H9 (cell line): ENCODE measurements around the gene FADS3. TPM values are rescaled to one million over a fixed set of nuclear protein-coding genes. Genes with fewer than 3 reads are reported as not detected.
A peak's percentile ranks its signal among the peaks of the same experiment; 100 is the strongest.

Source experiments
- DNase-seq: peaks from one replicate; pipeline ENCODE4 v3.0.0-alpha.2; 2017
- H2AFZ ChIP-seq: one replicate; pipeline ENCODE4 v1.6.1; 2013; ENCODE audit warnings: mild to moderate bottlenecking, low read length, control low read depth, moderate library complexity
- H2AK5ac ChIP-seq: 2 replicates; pipeline ENCODE4 v1.6.1; 2013; ENCODE audit warnings: low read length, control low read depth, mixed read lengths; ENCODE audit not compliant: insufficient read length
- H2BK120ac ChIP-seq: one replicate; pipeline ENCODE4 v1.6.1; 2013; ENCODE audit warnings: low read depth, mild to moderate bottlenecking, low read length, control low read depth, inconsistent platforms; ENCODE audit not compliant: poor library complexity, severe bottlenecking
- H2BK12ac ChIP-seq: 2 replicates; pipeline ENCODE4 v1.6.1; 2013; ENCODE audit warnings: low read length, control low read depth, mixed read lengths, low read depth; ENCODE audit not compliant: insufficient read length
- H2BK15ac ChIP-seq: 2 replicates; pipeline ENCODE4 v1.6.1; 2013; ENCODE audit warnings: low read depth, low read length, control low read depth
- H2BK20ac ChIP-seq: one replicate; pipeline ENCODE4 v1.6.1; 2013; ENCODE audit warnings: low read depth, mild to moderate bottlenecking, low read length, control low read depth, inconsistent platforms; ENCODE audit not compliant: poor library complexity, severe bottlenecking
- H2BK5ac ChIP-seq: 2 replicates; pipeline ENCODE4 v1.6.1; 2013; ENCODE audit warnings: low read length, control low read depth, mixed read lengths; ENCODE audit not compliant: insufficient read length
- H3K14ac ChIP-seq: 2 replicates; pipeline ENCODE4 v1.6.1; 2013; ENCODE audit warnings: low read length, control low read depth; ENCODE audit not compliant: insufficient read depth
- H3K18ac ChIP-seq: 2 replicates; pipeline ENCODE4 v1.6.1; 2013; ENCODE audit warnings: low read depth, mild to moderate bottlenecking, mixed read lengths, low read length, control low read depth; ENCODE audit not compliant: insufficient read length
- H3K23ac ChIP-seq: 2 replicates; pipeline ENCODE4 v1.6.1; 2013; ENCODE audit warnings: low read length, control low read depth, mixed read lengths, low read depth; ENCODE audit not compliant: insufficient read length
- H3K23me2 ChIP-seq: 2 replicates; pipeline ENCODE4 v1.6.1; 2013; ENCODE audit warnings: low read depth, mild to moderate bottlenecking, mixed read lengths, low read length, control low read depth; ENCODE audit not compliant: insufficient read length, poor library complexity, severe bottlenecking
- H3K27ac ChIP-seq: 2 replicates; pipeline ENCODE4 v1.5.1; 2013; ENCODE audit warnings: low read length, control low read depth, mixed read lengths, low read depth; ENCODE audit not compliant: insufficient read length
- H3K27me3 ChIP-seq: 2 replicates; pipeline ENCODE4 v1.6.1; 2013; ENCODE audit warnings: low read length, control low read depth, inconsistent platforms; ENCODE audit not compliant: insufficient read depth
- H3K4ac ChIP-seq: 2 replicates; pipeline ENCODE4 v1.6.1; 2013; ENCODE audit warnings: low read depth, mild to moderate bottlenecking, control low read depth, inconsistent platforms, low read length, moderate library complexity
- H3K4me1 ChIP-seq: 2 replicates; pipeline ENCODE4 v1.6.1; 2013; ENCODE audit warnings: low read length, control low read depth, inconsistent platforms; ENCODE audit not compliant: insufficient read depth
- H3K4me2 ChIP-seq: 2 replicates; pipeline ENCODE4 v1.6.1; 2013; ENCODE audit warnings: low read length, control low read depth, mixed read lengths; ENCODE audit not compliant: insufficient read length, insufficient read depth
- H3K56ac ChIP-seq: 2 replicates; pipeline ENCODE4 v1.6.1; 2013; ENCODE audit warnings: low read depth, mild to moderate bottlenecking, mixed read lengths, low read length, control low read depth; ENCODE audit not compliant: insufficient read length
- H3K79me1 ChIP-seq: 2 replicates; pipeline ENCODE4 v1.6.1; 2013; ENCODE audit warnings: low read depth, mild to moderate bottlenecking, moderate library complexity, low read length, control low read depth, inconsistent platforms; ENCODE audit not compliant: insufficient read depth, poor library complexity, severe bottlenecking
- H3K79me2 ChIP-seq: 2 replicates; pipeline ENCODE4 v1.6.1; 2013; ENCODE audit warnings: low read length, control low read depth, inconsistent platforms; ENCODE audit not compliant: insufficient read depth
- H3K9ac ChIP-seq: 2 replicates; pipeline ENCODE4 v1.6.1; 2013; ENCODE audit warnings: low read length, control low read depth, mixed read lengths; ENCODE audit not compliant: insufficient read length; ENCODE audit errors: extremely low read depth
- H3K9me3 ChIP-seq: one replicate; pipeline ENCODE4 v1.6.1; 2013; ENCODE audit warnings: low read depth, low read length, inconsistent platforms; ENCODE audit not compliant: control insufficient read depth
- H3T11ph ChIP-seq: one replicate; pipeline ENCODE4 v1.6.1; 2013; ENCODE audit warnings: mild to moderate bottlenecking, low read length, control low read depth, inconsistent platforms
- H4K20me1 ChIP-seq: one replicate; pipeline ENCODE4 v1.6.1; 2013; ENCODE audit not compliant: control insufficient read depth, insufficient read length, insufficient read depth
- H4K5ac ChIP-seq: 2 replicates; pipeline ENCODE4 v1.6.1; 2013; ENCODE audit warnings: low read depth, mild to moderate bottlenecking, mixed read lengths, low read length, control low read depth; ENCODE audit not compliant: insufficient read length
- H4K8ac ChIP-seq: replicated peaks from 2 replicates; pipeline ENCODE4 v1.6.1; 2013; ENCODE audit warnings: low read length, control low read depth, mixed read lengths, low read depth; ENCODE audit not compliant: insufficient read length
- H4K91ac ChIP-seq: 2 replicates; pipeline ENCODE4 v1.6.1; 2013; ENCODE audit warnings: low read depth, mild to moderate bottlenecking, moderate library complexity, mixed read lengths, low read length, control low read depth; ENCODE audit not compliant: insufficient read length
- H3K27ac Mint-ChIP-seq, 3 experiments: 2 replicates in 2 of 3; 3 replicates in 1 of 3; pipeline ENCODE4 v1.8.0; 2020 to 2021; ENCODE audit warnings: mixed read lengths in 3 of 3, mild to moderate bottlenecking in 1 of 3, moderate library complexity in 1 of 3
- H3K27me3 Mint-ChIP-seq: 2 replicates; pipeline ENCODE4 v1.8.0; 2021; ENCODE audit warnings: low read depth, mild to moderate bottlenecking, moderate library complexity, mixed read lengths
- H3K36me3 Mint-ChIP-seq, 3 experiments: 2 replicates in 2 of 3; 3 replicates in 1 of 3; pipeline ENCODE4 v1.8.0; 2020 to 2021; ENCODE audit warnings: low read depth in 3 of 3, mixed read lengths in 3 of 3; ENCODE audit not compliant: insufficient read depth in 1 of 3
- H3K4me1 Mint-ChIP-seq, 2 experiments: 2 replicates each; pipeline ENCODE4 v1.8.0; 2020; ENCODE audit warnings: mixed read lengths in 2 of 2
- H3K4me3 Mint-ChIP-seq, 2 experiments: 2 replicates in 1 of 2; 3 replicates in 1 of 2; pipeline ENCODE4 v1.8.0; 2020 to 2021; ENCODE audit warnings: mild to moderate bottlenecking in 2 of 2, mixed read lengths in 2 of 2, moderate library complexity in 1 of 2
- H3K9me3 Mint-ChIP-seq, 2 experiments: 2 replicates in 1 of 2; 3 replicates in 1 of 2; pipeline ENCODE4 v1.8.0; 2020; ENCODE audit warnings: mild to moderate bottlenecking in 2 of 2, mixed read lengths in 2 of 2, moderate library complexity in 1 of 2
- WGBS: extraction: QIAGEN DNeasy Blood & Tissue Kit; methylation state at CpG from one replicate; pipeline ENCODE4 v1.1.7; 2013; ENCODE audit warnings: missing lambda C conversion rate, low lambda C conversion rate, mixed read lengths; ENCODE audit not compliant: insufficient read length; ENCODE audit errors: extremely low coverage; 5-methylcytosine and 5-hydroxymethylcytosine counted together
- total RNA-seq: library from RNA; stranded (reverse); gene quantifications from 2 replicates; pipeline ENCODE4 v1.2.1, GENCODE V29; 2021
- TF ChIP-seq, protein P1 (sequence below): fragments of 200-600 bp; sonication (generic); conservative IDR thresholded peaks from 3 replicates; pipeline ENCODE4 v1.8.0; 2021; ENCODE audit warnings: antibody characterized with exemption, mild to moderate bottlenecking

Gene FADS3
- total RNA-seq, 1 experiment from 2014 or later = 34.9 TPM

DNA sequence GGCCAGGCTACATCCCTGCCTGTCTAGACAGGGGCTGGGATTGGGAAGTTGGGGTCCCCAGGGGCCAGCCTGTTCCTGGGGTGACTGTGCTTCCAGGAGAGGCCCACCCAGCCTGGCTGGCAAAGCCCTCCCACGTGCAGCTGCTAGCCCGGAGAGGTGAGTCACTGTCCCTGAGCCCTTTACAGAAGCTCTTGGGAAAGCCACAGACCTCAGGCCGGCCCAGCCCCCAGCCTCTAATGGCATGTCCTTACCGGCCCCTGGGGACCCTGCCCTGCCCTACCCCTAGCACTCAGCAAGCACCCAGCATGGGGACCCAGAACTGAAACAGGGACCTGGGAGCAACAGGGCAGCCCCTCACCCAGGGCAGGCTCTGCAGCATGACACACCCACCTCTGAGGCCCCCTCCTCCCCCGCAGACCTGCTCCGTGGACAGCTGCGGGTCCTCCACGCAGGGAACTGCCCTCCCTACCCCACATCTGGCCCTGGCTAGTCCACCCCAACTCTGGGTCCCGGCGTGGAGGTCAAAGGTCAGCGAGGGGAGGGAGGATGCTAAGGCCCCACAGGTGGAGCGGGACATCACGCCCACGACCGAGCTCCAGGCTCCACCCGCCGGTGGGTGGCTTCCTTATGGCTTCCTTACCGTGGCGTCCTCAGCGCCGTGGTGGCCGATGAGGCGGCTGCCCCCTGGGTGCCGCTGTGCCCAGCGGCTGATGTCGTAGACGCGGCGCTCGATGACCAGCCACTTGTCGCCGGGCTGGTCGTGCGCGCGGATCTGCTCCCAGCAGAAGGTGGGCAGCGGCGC lies 615 bp downstream of the FADS3 start:
- Histone ChIP-seq H3K79me1 (no peaks in the 10 kb centered on the region), H3K4ac (no peak overlapping the region)

More for the DNA sequence above, 615 bp downstream of the FADS3 start:
- Histone ChIP-seq H2BK20ac (no peak overlapping the region), H3K56ac (no peak overlapping the region), H2BK5ac (no peak overlapping the region), H3T11ph (no peak overlapping the region), H2BK15ac (no peak overlapping the region), H3K9me3 (no peaks in the 10 kb centered on the region), H2BK12ac (no peak overlapping the region), H2AK5ac (no peak overlapping the region), H3K23me2 (peaks cover 9% of the 10 kb centered on the region), H3K79me2 (0 out of 2 replicates have a peak, but pooled peaks cover 2% of the 10 kb centered on the region), H4K5ac (no peak overlapping the region), H4K8ac (no peak overlapping the region), H3K4me1 (no peaks in the 10 kb centered on the region), H4K20me1 (no peaks in the 10 kb centered on the region), H3K18ac (no peak overlapping the region), H3K14ac (peak overlapping the region; percentile 21; the same call in 1 of the 2 replicates), H3K23ac (no peak overlapping the region), H3K4me2 (peak overlapping the region; percentile 64), H2BK120ac (no peak overlapping the region), H3K27ac (no peak overlapping the region), H2AFZ (no peak overlapping the region), H3K27me3 (no peaks in the 10 kb centered on the region), H3K9ac (no peak overlapping the region), H4K91ac (no peak overlapping the region)
- peaks cover 4 to 11% of the 10 kb centered on the region in 2 experiments; a peak in 3 of 4 replicates for H3K4me1 Mint-ChIP-seq
- H3K9me3 Mint-ChIP-seq = peaks cover 0 to 5% of the 10 kb centered on the region in 2 experiments; a peak in 2 of 5 replicates
- WGBS = no CpG with 5 or more reads among the region's 38 CpGs
- H3K27ac Mint-ChIP-seq = no peak overlapping the region
- DNase-seq = peak; percentile 61
- peak overlapping the region; percentile 69 to 78 for H3K4me3 Mint-ChIP-seq
- peaks cover 2% of the 10 kb centered on the region for H3K27me3 Mint-ChIP-seq
- H3K36me3 Mint-ChIP-seq = peaks cover 0 to 6% (median 2%) of the 10 kb centered on the region in 3 experiments; a peak in 4 of 7 replicates
- TF ChIP-seq, protein P1, sequence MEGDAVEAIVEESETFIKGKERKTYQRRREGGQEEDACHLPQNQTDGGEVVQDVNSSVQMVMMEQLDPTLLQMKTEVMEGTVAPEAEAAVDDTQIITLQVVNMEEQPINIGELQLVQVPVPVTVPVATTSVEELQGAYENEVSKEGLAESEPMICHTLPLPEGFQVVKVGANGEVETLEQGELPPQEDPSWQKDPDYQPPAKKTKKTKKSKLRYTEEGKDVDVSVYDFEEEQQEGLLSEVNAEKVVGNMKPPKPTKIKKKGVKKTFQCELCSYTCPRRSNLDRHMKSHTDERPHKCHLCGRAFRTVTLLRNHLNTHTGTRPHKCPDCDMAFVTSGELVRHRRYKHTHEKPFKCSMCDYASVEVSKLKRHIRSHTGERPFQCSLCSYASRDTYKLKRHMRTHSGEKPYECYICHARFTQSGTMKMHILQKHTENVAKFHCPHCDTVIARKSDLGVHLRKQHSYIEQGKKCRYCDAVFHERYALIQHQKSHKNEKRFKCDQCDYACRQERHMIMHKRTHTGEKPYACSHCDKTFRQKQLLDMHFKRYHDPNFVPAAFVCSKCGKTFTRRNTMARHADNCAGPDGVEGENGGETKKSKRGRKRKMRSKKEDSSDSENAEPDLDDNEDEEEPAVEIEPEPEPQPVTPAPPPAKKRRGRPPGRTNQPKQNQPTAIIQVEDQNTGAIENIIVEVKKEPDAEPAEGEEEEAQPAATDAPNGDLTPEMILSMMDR = no peak; the same call in 2 of the 3 replicates
